HPDE6-E6E7 (cell line): ENCODE measurements around the gene KLHL17.

Source experiments
- DNase-seq: peaks from one replicate; pipeline ENCODE4 v3.0.0; 2011; ENCODE audit warnings: missing footprints; ENCODE audit errors: extremely low spot score

Gene KLHL17

GRCh38 chr1:923131-923990 is 37.0 kb upstream of the KLHL17 start, which contains the start of gene SAMD11:
TSS of gene SAMD11 (plus strand) at chr1:923923. CDS start at chr1:924432, 509 bp downstream.
- no peak for DNase-seq

- DNase-seq = no peak
Measured at GRCh38 chr1:923991-924655, 36.3 kb upstream of the KLHL17 start.

GRCh38 chr1:924656-925560 is 35.5 kb upstream of the KLHL17 start:
- no peak for DNase-seq

GRCh38 chr1:925561-926421 is 34.6 kb upstream of the KLHL17 start:
- no peak for DNase-seq

- no peak for DNase-seq
Measured at GRCh38 chr1:927234-927633, 33.1 kb upstream of the KLHL17 start.

GRCh38 chr1:927748-928147 is 32.6 kb upstream of the KLHL17 start:
- DNase-seq = no peak

- no peak for DNase-seq
Measured at GRCh38 chr1:928825-929661, 31.3 kb upstream of the KLHL17 start.

GRCh38 chr1:929712-930632 is 30.4 kb upstream of the KLHL17 start:
- DNase-seq = no peak

- no peak for DNase-seq
Measured at GRCh38 chr1:930633-931138, 29.7 kb upstream of the KLHL17 start.

- DNase-seq = no peak
Measured at GRCh38 chr1:931380-932172, 28.8 kb upstream of the KLHL17 start.

- no peak for DNase-seq
Measured at GRCh38 chr1:932173-932510, 28.2 kb upstream of the KLHL17 start.

GRCh38 chr1:932776-933602 is 27.4 kb upstream of the KLHL17 start:
- DNase-seq = no peak

GRCh38 chr1:933603-933940 is 26.8 kb upstream of the KLHL17 start:
- DNase-seq = no peak

GRCh38 chr1:934991-935750 is 25.2 kb upstream of the KLHL17 start:
- no peak for DNase-seq

GRCh38 chr1:935751-936231 is 24.6 kb upstream of the KLHL17 start:
- no peak for DNase-seq
